PC-3 (cell line): ENCODE measurements around the gene HSD17B11.
"Not testable (repeated sequence)": the region's sequence is repeated elsewhere in the genome, so short reads cannot be mapped to it uniquely, and the experiment has no call there.

Source experiments
- EZH2 ChIP-seq: fragments of 300-600 bp; sonication (generic); IDR thresholded peaks from one replicate; pipeline ENCODE4 v1.6.1; 2017; ENCODE audit warnings: antibody characterized with exemption, mild to moderate bottlenecking, low read length; ENCODE audit not compliant: unreplicated experiment
- EZH2phosphoT487 ChIP-seq: fragments of 300-600 bp; sonication (generic); IDR thresholded peaks from 2 replicates; pipeline ENCODE4 v1.6.1; 2018; ENCODE audit warnings: mild to moderate bottlenecking, antibody characterized with exemption, low read length, borderline replicate concordance
- TF ChIP-seq, protein P1 (sequence below): fragments of 300-600 bp; sonication (generic); conservative IDR thresholded peaks from 2 replicates; pipeline ENCODE4 v1.5.1; 2017; ENCODE audit warnings: antibody characterized with exemption, low read depth, mild to moderate bottlenecking, low read length

DNA sequence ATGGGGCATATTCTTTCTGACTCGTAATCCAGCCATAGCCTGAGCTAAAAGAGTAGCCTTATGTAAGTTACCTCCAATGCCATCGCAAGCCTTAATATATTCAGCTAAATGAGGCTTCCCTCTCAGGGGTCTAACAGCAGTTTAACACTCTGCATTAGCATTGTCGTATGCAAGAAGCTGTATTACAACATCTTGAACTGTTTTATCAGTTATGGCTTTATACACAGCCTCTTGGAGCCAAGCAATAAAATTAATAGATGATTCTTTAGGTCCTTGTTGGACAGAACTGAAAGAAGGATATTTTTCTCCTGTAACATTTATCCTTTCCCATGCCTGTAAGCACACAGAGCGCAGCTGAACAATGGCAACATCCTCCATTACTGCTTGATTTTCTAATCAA, 15.9 kb upstream of the HSD17B11 start:
- TF ChIP-seq, protein P1, sequence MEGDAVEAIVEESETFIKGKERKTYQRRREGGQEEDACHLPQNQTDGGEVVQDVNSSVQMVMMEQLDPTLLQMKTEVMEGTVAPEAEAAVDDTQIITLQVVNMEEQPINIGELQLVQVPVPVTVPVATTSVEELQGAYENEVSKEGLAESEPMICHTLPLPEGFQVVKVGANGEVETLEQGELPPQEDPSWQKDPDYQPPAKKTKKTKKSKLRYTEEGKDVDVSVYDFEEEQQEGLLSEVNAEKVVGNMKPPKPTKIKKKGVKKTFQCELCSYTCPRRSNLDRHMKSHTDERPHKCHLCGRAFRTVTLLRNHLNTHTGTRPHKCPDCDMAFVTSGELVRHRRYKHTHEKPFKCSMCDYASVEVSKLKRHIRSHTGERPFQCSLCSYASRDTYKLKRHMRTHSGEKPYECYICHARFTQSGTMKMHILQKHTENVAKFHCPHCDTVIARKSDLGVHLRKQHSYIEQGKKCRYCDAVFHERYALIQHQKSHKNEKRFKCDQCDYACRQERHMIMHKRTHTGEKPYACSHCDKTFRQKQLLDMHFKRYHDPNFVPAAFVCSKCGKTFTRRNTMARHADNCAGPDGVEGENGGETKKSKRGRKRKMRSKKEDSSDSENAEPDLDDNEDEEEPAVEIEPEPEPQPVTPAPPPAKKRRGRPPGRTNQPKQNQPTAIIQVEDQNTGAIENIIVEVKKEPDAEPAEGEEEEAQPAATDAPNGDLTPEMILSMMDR = not testable (repeated sequence)
- not testable (repeated sequence) for TF ChIP-seq EZH2, EZH2phosphoT487
